ENCODE results near the gene CREB3L1. TPM values are rescaled to one million over a fixed set of nuclear protein-coding genes. Genes with fewer than 3 reads are reported as not detected.

Gene CREB3L1
- 0.65 and 1.3 TPM in 2 replicates for total RNA-seq

DNA sequence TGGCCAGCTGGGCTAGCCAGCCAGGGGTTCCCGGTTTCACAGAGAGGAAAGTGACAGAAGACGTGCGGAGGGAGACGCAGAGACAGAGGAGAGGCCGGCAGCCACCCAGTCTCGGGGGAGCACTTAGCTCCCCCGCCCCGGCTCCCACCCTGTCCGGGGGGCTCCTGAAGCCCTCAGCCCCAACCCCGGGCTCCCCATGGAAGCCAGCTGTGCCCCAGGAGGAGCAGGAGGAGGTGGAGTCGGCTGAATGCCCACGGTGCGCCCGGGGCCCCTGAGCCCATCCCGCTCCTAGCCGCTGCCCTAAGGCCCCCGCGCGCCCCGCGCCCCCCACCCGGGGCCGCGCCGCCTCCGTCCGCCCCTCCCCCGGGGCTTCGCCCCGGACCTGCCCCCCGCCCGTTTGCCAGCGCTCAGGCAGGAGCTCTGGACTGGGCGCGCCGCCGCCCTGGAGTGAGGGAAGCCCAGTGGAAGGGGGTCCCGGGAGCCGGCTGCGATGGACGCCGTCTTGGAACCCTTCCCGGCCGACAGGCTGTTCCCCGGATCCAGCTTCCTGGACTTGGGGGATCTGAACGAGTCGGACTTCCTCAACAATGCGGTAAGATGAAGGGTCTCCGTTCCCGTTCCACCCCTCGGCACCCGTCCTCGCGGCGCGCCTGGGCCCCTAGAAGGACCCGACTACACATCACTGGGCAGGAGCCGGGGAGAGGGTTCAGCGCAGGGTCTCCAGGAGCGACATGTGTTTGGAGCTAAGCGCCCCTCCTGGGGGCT lies at the start of gene CREB3L1:
Gene CREB3L1, plus strand, starts transcription at position 41 of the 765 bp plus-strand sequence. Its CDS starts 450 bp downstream, at position 491.

GRCh38 chr11:46346886-46347636 lies 69.6 kb downstream of the CREB3L1 start, which contains the start of gene DGKZ:
DGKZ (plus strand) TSS chr11:46347463; CDS start chr11:46347660, 197 bp downstream.

Other genes starting within 250 kb of the CREB3L1 start
- gene PHF21A, start 156.2 kb upstream of the CREB3L1 start, total RNA-seq = 12.1 and 21.4 TPM in 2 replicates
- gene DGKZ, start 69.8 kb downstream of the CREB3L1 start, total RNA-seq = 111 and 123 TPM in 2 replicates
- gene MDK, start 104.0 kb downstream of the CREB3L1 start, total RNA-seq = 57.8 and 84.6 TPM in 2 replicates
- not detected in 2 replicates for gene CHRM4, start 114.1 kb downstream of the CREB3L1 start, total RNA-seq